ENCODE data around the gene IFIT1B.

- TF ChIP-seq TAF1 (IDR thresholded peaks at IDR 0.05; ENCODE audit: borderline replicate concordance, insufficient read depth, low read length) (no peak), POLR2AphosphoS5 (IDR thresholded peaks at IDR 0.05; ENCODE audit: low read depth, low read length) (no peak), REST (IDR thresholded peaks at IDR 0.05; ENCODE audit: insufficient read depth in 1 of 2, low read depth in 2 of 2, low read length in 2 of 2) (no peak), SIN3A (IDR thresholded peaks at IDR 0.05; ENCODE audit: borderline replicate concordance, insufficient read depth, low read length) (no peak), FOXP2 (optimal IDR thresholded peaks at IDR 0.05; ENCODE audit: borderline replicate concordance, extremely low read depth, extremely low read length, insufficient read depth) (no peak)
Measured at GRCh38 chr10:89384474-89385340, 6.9 kb downstream of the IFIT1B start.

Data from PFSK-1 (cell line).